Testis (tissue), 3 donors: ENCODE results near the gene HSF2. TPM values are rescaled to one million over a fixed set of nuclear protein-coding genes. Genes with fewer than 3 reads are reported as not detected.

Experiments
- DNase-seq: peaks from one replicate; pipeline ENCODE4 v3.0.0-alpha.2; 2019
- H3K27ac ChIP-seq, 2 donors: fragments of 200-600 bp; sonication (generic); one replicate each; pipeline ENCODE4 v1.5.1; 2019
- H3K27me3 ChIP-seq: fragments of 200-600 bp; sonication (generic); one replicate; pipeline ENCODE4 v1.5.1; 2019
- H3K36me3 ChIP-seq: fragments of 200-600 bp; sonication (generic); one replicate; pipeline ENCODE4 v1.5.1; 2017; ENCODE audit warnings: low read depth; ENCODE audit errors: missing control alignments
- H3K4me1 ChIP-seq: fragments of 200-600 bp; sonication (generic); one replicate; pipeline ENCODE4 v1.5.1; 2019
- H3K4me3 ChIP-seq, 2 donors: fragments of 200-600 bp; sonication (generic); one replicate each; pipeline ENCODE4 v1.5.1; 2017 to 2019
- H3K9me3 ChIP-seq: fragments of 200-600 bp; sonication (generic); one replicate; pipeline ENCODE4 v1.5.1; 2017
- POLR2A ChIP-seq: fragments of 450-650 bp; IDR thresholded peaks from one replicate; pipeline ENCODE4 v1.6.1; 2017; ENCODE audit warnings: antibody characterized with exemption, mild to moderate bottlenecking, moderate library complexity
- WGBS, 2 donors: methylation state at CpG; one replicate each; pipeline ENCODE4 v1.1.5; 2018; 5-methylcytosine and 5-hydroxymethylcytosine counted together
- intact Hi-C: fragments of 100-400 bp; cut with DNase I; formaldehyde crosslinking; loops from one replicate; pipeline ENCODE4 v1.15.1; 2023; ENCODE audit warnings: low total_unique reads
- polyA plus RNA-seq: library from polyadenylated mRNA; stranded (reverse); fragments of 350-450 nt; fragmentation: Illumina TruSeq; extraction: RNeasy Lipid Tissue Mini Kit (QIAGEN cat#74804); gene quantifications from one replicate; pipeline ENCODE4 v1.2.3, GENCODE V29; 2014; ENCODE audit warnings: low read depth, low replicate concordance; ENCODE audit not compliant: insufficient read depth
- total RNA-seq, 2 donors: library from RNA; depleted of rRNA; stranded (reverse); fragments of >200 nt; gene quantifications; one replicate each; pipeline ENCODE4 v1.2.3, GENCODE V29; 2016
- TF ChIP-seq, protein P1 (sequence below), 3 experiments: fragments of 450-650 bp in 2 of 3; fragments of 200-600 bp in 1 of 3; sonication (generic) in 1 of 3; IDR thresholded peaks; one replicate each; pipeline ENCODE4 v1.5.1; 2016 to 2019; ENCODE audit warnings: antibody characterized with exemption in 3 of 3, mild to moderate bottlenecking in 2 of 3, moderate library complexity in 1 of 3

Gene HSF2
- total and polyA plus RNA-seq, 3 donors from 2014 or later = 45.1 to 96.2 (median 96.1) TPM

DNA sequence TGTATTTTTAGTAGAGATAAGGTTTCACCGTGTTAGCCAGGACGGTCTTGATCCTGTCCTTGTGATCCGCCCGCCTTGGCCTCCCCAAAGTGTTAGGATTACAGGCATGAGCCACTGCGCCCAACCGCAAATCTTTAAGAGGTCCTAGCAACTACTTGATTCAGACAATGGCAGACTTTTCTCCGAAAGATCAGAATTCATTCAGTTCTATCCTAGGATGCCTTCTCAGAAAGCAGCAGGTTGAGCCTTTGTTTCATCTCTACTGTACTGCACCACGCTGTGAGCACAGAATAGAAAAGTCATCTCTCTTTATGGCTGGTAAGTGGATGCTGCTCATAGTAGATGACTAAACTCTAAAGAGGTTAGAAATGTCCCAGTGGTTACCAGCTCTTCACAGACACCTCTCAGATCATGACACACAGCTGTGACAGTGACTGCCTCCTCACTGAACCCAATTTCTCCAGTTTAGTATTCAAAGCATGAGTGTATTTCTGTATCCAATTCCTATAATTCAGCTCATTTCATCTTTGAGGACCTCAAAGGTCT, 6.0 kb upstream of the HSF2 start:
- intact Hi-C loops = no loop called here
- TF ChIP-seq, protein P1, sequence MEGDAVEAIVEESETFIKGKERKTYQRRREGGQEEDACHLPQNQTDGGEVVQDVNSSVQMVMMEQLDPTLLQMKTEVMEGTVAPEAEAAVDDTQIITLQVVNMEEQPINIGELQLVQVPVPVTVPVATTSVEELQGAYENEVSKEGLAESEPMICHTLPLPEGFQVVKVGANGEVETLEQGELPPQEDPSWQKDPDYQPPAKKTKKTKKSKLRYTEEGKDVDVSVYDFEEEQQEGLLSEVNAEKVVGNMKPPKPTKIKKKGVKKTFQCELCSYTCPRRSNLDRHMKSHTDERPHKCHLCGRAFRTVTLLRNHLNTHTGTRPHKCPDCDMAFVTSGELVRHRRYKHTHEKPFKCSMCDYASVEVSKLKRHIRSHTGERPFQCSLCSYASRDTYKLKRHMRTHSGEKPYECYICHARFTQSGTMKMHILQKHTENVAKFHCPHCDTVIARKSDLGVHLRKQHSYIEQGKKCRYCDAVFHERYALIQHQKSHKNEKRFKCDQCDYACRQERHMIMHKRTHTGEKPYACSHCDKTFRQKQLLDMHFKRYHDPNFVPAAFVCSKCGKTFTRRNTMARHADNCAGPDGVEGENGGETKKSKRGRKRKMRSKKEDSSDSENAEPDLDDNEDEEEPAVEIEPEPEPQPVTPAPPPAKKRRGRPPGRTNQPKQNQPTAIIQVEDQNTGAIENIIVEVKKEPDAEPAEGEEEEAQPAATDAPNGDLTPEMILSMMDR (IDR thresholded peaks at IDR 0.05) = no peak
- TF ChIP-seq POLR2A = no peak
- Histone ChIP-seq H3K27ac (no peak overlapping the region), H3K36me3 (no peaks in the 10 kb centered on the region), H3K4me3 (no peak overlapping the region), H3K27me3 (no peaks in the 10 kb centered on the region), H3K9me3 (no peaks in the 10 kb centered on the region), H3K4me1 (peaks cover 5% of the 10 kb centered on the region)
- 60 to 76% methylated on average over 8 of the region's 8 CpGs for WGBS, 2 donors
- no peak for DNase-seq

DNA sequence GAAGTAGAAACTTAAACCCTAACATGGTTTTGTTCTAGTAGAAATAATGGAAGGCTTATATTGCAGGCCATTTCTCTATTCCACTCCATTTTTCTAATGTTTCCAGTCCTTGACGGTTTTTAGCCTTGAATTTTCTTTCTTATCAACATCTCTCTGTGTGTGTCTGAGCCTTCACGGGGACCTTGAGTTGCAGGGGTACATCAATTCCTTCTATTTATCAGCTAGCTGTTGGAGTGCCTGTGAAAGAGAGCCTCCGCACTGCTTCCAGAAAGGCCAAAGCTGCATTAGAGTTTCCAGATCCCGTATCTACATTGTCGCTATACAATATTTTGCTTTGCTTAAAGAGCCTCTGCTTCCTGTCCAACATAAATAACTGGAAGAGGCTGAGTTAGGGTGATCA, 5.4 kb upstream of the HSF2 start:
- Histone ChIP-seq H3K9me3 (no peaks in the 10 kb centered on the region), H3K4me3 (no peak overlapping the region), H3K36me3 (no peaks in the 10 kb centered on the region), H3K27ac (no peak overlapping the region), H3K4me1 (peaks cover 5% of the 10 kb centered on the region), H3K27me3 (no peaks in the 10 kb centered on the region)
- WGBS, 2 donors = 42 to 45% methylated on average over 5 of the region's 5 CpGs
- intact Hi-C loops = no loop called here
- TF ChIP-seq POLR2A = no peak
- TF ChIP-seq, protein P1 (IDR thresholded peaks at IDR 0.05) = no peak
- DNase-seq = no peak

DNA sequence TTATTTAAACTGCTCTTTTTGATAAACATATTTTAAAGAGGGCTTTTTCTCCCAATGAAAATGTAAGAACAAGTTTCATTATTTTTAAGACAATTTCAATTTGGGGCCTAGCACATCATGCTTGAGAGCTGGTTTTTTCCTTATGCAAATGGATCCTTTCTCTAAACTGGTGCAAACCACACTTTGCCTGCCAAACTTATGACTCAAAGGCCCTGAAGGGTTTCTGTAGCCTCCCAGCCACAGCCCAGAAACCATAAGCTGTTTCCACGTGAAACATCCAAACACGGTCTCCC, 451 bp upstream of the HSF2 start:
- intact Hi-C loops = no loop called here
- Histone ChIP-seq H3K27me3 (no peaks in the 10 kb centered on the region), H3K27ac (peak overlapping the region; percentile 31 to 37), H3K36me3 (no peaks in the 10 kb centered on the region), H3K9me3 (no peaks in the 10 kb centered on the region), H3K4me1 (peaks cover 3% of the 10 kb centered on the region), H3K4me3 (peak overlapping the region; percentile 86 to 94)
- TF ChIP-seq POLR2A = no peak
- TF ChIP-seq, protein P1 (IDR thresholded peaks at IDR 0.05) = no peak
- WGBS, 2 donors = 0 to 4% methylated on average over 2 of the region's 2 CpGs
- no peak for DNase-seq

DNA sequence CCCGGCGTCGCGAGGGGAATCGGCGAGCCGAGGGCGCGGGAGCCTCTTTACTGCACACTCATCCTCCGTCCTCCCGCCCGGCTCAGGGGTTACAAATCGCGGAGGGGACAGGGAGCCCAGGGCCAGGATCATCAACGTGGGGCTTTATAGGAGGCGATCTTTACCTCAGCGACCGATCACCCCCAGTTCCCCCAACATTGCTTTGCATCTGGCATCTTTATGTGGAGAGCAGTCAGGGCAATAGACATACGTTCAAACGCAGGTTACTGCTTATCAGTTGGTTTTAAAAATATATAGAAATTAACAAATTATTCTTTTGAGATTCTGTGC, 634 bp downstream of the HSF2 start:
- 0% methylated on average over 16 to 20 of the region's 20 CpGs for WGBS, 2 donors
- H3K36me3 ChIP-seq = no peaks in the 10 kb centered on the region
- H3K27ac ChIP-seq = peak overlapping the region; percentile 83 to 93
- no peaks in the 10 kb centered on the region for H3K9me3 ChIP-seq
- intact Hi-C loops = no loop called here
- H3K4me3 ChIP-seq = peak overlapping the region; percentile 86 to 94
- TF ChIP-seq, protein P1 (IDR thresholded peaks at IDR 0.05) = no peak
- no peak for TF ChIP-seq POLR2A
- H3K27me3 ChIP-seq = no peaks in the 10 kb centered on the region
- no peaks in the 10 kb centered on the region for H3K4me1 ChIP-seq
- no peak for DNase-seq

DNA sequence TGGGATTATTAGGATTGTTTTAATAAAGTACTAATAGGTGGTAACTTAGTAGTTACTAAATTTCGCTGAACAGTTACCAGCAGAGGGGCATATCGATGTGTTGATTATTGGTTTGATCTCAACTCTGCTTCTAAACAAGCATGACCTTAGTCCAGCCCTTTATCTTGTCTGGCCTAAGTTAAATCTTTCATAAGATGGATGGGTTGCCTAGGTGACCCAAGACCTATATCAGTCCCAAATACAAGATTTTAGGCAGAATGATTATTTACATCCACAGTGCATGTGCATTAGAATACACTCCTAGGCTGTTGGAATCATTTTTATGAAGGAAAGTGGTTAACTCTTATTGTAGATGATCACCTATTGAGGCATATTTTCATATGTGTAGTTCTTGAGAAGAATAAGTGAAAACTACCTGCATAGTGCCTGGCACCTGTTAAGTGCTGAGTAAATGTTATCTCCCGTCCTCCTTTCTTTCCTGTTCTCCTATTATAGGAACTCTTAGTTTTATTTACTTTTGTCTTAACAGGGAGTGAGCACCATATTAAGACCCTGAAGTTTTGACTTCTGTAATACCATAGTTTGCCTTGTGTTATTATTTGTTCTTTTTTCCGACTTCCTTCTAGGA, 1.1 kb downstream of the HSF2 start:
- 21 to 28% methylated on average over 4 of the region's 4 CpGs for WGBS, 2 donors
- Histone ChIP-seq H3K4me1 (no peaks in the 10 kb centered on the region), H3K36me3 (no peaks in the 10 kb centered on the region), H3K9me3 (no peaks in the 10 kb centered on the region), H3K27me3 (no peaks in the 10 kb centered on the region), H3K27ac (no peak overlapping the region), H3K4me3 (peak overlapping the region; percentile 86 to 94)
- no peak for DNase-seq
- no peak for TF ChIP-seq POLR2A
- TF ChIP-seq, protein P1 (IDR thresholded peaks at IDR 0.05) = no peak
- intact Hi-C loops = no loop called here
